ENCODE data around the gene NPTXR.

DNA sequence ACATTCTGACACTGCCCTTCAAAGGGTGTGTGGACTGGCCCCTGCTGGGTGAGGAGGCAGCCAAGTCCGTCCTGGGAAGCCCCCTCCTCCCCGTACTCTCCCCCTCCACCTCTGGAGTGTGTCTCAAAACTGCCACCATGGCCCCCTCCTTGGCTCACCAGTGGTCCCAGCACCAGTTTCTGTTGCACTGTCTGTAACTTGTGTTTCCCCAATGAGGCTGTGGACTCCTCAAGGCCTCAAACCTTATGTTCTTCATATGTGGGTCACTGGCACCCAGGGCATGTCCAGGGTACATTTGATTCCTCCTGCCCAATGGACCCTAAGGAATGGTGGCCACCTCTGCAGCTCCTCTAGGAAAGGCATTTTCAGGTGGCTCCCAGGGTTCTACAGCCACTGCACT lies 6.6 kb upstream of the NPTXR start:
- TF ChIP-seq, protein P1, sequence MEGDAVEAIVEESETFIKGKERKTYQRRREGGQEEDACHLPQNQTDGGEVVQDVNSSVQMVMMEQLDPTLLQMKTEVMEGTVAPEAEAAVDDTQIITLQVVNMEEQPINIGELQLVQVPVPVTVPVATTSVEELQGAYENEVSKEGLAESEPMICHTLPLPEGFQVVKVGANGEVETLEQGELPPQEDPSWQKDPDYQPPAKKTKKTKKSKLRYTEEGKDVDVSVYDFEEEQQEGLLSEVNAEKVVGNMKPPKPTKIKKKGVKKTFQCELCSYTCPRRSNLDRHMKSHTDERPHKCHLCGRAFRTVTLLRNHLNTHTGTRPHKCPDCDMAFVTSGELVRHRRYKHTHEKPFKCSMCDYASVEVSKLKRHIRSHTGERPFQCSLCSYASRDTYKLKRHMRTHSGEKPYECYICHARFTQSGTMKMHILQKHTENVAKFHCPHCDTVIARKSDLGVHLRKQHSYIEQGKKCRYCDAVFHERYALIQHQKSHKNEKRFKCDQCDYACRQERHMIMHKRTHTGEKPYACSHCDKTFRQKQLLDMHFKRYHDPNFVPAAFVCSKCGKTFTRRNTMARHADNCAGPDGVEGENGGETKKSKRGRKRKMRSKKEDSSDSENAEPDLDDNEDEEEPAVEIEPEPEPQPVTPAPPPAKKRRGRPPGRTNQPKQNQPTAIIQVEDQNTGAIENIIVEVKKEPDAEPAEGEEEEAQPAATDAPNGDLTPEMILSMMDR (conservative IDR thresholded peaks at IDR 0.05 in 1 of 2, IDR thresholded peaks at IDR 0.05 in 1 of 2; ENCODE audit: low read depth in 1 of 2, low read length in 2 of 2), result no peak
- TF ChIP-seq EZH2 (IDR thresholded peaks at IDR 0.05; ENCODE audit: low read length, missing control alignments), result no peak
